ENCODE data around the gene TECPR2.

The TECPR2 gene

DNA sequence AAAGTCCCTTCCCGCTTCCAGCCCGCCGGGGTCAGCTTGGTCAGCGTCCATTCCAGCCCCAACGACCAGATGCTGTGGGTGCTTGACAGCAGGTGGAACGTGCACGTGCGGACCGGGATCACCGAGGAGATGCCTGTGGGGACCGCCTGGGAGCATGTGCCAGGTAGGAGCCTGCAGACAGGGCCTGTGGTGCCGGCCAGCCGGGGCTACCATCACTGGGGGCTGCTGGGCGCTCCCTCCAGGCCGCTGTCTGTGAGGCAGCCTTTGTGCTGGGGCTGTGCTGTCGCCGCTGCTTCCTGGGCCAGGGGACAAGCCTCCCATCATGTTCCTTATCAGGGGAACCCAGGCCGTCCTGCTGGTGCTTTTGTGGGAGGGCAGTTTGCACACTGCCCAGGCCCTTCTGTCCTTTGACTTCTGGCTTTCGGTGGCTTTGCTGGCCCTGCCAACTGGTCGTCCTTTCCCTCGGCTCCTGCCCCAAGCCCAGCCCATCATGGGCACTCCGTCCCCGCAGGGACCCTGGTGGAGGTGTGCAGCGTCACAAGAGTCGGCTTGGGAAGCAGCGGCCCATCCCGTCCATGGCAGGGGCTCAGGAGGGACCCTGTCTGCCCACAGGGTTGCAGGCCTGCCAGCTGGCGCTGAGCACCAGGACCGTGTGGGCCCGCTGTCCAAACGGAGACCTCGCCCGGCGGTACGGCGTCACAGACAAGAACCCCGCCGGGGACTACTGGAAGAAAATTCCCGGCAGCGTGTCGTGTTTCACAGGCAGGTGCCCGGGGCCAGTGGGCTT is 134.4 kb downstream of the TECPR2 start:
- Histone ChIP-seq H3K36me3 (ENCODE audit: control insufficient read depth, insufficient read depth, low read length) (peaks cover 10% of the 10 kb centered on the region), H3K9me3 (ENCODE audit: control insufficient read depth, insufficient read depth, low read depth, low read length) (no peaks in the 10 kb centered on the region), H3K9ac (ENCODE audit: low read length) (no peak overlapping the region), H3K4me3 (ENCODE audit: low read depth, low read length) (no peak overlapping the region), H3K27me3 (ENCODE audit: control insufficient read depth, insufficient read depth, low read length) (no peaks in the 10 kb centered on the region), H3K27ac (ENCODE audit: low read depth, low read length) (no peak overlapping the region), H3K4me1 (ENCODE audit: control insufficient read depth, insufficient read depth, low read length) (no peaks in the 10 kb centered on the region; the same call in 1 of the 2 replicates)

DNA sequence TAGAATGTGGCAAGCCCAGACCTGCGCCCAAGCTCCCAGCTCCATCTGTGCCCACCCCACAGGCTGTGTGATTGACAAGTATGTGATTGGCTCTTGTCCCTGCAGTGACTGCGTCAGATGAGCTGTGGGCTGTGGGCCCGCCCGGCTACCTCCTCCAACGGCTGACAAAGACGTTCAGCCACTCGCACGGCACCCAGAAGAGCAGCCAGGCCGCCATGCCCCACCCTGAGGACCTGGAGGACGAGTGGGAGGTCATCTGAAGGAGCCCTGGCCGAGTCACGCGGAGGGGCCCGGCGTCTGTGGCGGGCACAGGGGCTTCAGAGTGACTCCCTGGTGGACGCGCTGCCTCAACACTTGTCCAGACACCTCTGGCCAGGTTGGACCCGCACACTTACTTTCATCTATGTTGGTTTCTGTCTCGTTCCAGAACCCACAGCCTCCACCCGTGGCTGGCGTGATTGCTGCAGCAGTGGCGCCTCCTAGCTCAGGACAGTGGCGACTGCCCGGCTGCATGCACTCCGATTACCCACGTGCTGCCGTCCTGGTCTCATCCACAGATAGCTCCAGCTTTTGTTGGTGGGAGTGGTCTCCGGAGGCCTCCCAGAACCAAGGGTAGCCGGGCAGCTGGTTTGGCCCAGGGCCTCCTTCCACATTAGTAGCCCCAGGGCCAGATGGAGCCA is 135.4 kb downstream of the TECPR2 start:
- Histone ChIP-seq H3K27me3 (ENCODE audit: control insufficient read depth, insufficient read depth, low read length) (no peaks in the 10 kb centered on the region), H3K4me3 (ENCODE audit: low read depth, low read length) (no peak overlapping the region), H3K9me3 (ENCODE audit: control insufficient read depth, insufficient read depth, low read depth, low read length) (no peaks in the 10 kb centered on the region), H3K9ac (ENCODE audit: low read length) (no peak overlapping the region), H3K27ac (ENCODE audit: low read depth, low read length) (no peak overlapping the region), H3K4me1 (ENCODE audit: control insufficient read depth, insufficient read depth, low read length) (no peaks in the 10 kb centered on the region; the same call in 1 of the 2 replicates), H3K36me3 (ENCODE audit: control insufficient read depth, insufficient read depth, low read length) (peaks cover 10% of the 10 kb centered on the region)

DNA sequence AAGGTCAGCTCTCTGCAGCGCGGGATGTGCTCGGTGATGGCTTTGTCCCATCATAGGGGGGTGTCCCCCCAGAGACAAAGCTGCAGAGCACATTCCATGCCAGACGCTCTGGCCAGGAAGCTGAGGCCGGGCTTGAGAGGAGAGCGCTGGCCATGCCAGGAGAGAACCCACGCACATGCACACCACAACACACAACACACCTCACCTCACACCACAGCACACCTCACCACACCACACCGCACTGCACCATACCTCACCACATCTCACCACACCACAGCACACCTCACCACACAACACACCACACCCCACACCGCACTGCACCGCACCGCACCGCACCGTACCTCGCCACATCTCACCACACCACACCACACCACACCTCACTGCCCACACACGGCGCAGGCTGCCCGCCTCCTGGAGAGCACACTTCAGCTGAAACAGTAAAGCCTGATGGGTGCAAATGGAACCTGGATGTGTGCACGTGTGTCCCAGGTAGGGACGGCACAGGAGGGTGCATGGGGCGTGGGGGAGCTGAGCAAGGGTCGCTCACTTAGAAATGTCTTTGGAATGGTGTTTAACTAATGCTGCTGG is 136.0 kb downstream of the TECPR2 start:
- Histone ChIP-seq H3K36me3 (ENCODE audit: control insufficient read depth, insufficient read depth, low read length) (peaks cover 10% of the 10 kb centered on the region), H3K9me3 (ENCODE audit: control insufficient read depth, insufficient read depth, low read depth, low read length) (no peaks in the 10 kb centered on the region), H3K4me3 (ENCODE audit: low read depth, low read length) (no peak overlapping the region), H3K27me3 (ENCODE audit: control insufficient read depth, insufficient read depth, low read length) (no peaks in the 10 kb centered on the region), H3K4me1 (ENCODE audit: control insufficient read depth, insufficient read depth, low read length) (no peaks in the 10 kb centered on the region; the same call in 1 of the 2 replicates), H3K27ac (ENCODE audit: low read depth, low read length) (no peak overlapping the region), H3K9ac (ENCODE audit: low read length) (no peak overlapping the region)

DNA sequence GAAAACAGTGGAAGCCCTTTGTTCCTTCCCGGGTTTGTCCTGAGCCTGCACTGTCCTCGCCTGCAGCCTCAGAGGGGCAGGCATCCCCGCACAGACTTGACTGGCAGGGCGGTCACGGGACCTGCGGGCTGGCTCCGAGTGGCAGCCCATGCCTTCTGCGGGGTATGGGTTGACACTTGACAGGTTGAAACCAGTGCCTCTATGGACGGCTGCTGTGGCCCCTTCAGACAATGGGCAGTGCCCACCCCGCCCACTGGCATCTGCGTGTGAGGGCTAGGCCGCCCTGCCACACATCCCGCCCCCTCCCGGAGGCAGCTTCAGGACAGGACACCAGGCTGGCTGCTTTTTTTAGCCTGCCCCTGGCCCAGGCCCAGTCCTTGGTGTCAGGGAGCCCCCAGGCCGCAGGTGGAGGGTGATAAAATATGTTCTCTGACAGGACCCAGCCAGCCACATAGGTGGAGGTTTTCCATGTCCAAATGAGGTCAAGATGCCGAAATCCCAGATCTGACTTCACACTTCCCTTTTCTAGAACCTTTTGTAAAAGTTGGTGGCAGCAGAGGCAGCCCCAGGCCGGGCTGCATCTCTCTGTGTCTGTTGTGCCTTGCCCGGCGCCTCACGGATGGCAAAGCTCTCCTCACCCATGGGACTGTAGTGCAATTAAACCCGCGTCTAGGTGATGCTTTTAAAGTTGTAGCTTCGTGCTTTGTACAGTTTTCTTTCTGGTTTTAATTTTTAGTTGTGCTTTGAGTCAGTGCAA is 136.8 kb downstream of the TECPR2 start:
- Histone ChIP-seq H3K9ac (ENCODE audit: low read length) (no peak overlapping the region), H3K27me3 (ENCODE audit: control insufficient read depth, insufficient read depth, low read length) (no peaks in the 10 kb centered on the region), H3K4me1 (ENCODE audit: control insufficient read depth, insufficient read depth, low read length) (no peaks in the 10 kb centered on the region; the same call in 1 of the 2 replicates), H3K27ac (ENCODE audit: low read depth, low read length) (no peak overlapping the region), H3K9me3 (ENCODE audit: control insufficient read depth, insufficient read depth, low read depth, low read length) (no peaks in the 10 kb centered on the region), H3K36me3 (ENCODE audit: control insufficient read depth, insufficient read depth, low read length) (peaks cover 10% of the 10 kb centered on the region), H3K4me3 (ENCODE audit: low read depth, low read length) (no peak overlapping the region)

DNA sequence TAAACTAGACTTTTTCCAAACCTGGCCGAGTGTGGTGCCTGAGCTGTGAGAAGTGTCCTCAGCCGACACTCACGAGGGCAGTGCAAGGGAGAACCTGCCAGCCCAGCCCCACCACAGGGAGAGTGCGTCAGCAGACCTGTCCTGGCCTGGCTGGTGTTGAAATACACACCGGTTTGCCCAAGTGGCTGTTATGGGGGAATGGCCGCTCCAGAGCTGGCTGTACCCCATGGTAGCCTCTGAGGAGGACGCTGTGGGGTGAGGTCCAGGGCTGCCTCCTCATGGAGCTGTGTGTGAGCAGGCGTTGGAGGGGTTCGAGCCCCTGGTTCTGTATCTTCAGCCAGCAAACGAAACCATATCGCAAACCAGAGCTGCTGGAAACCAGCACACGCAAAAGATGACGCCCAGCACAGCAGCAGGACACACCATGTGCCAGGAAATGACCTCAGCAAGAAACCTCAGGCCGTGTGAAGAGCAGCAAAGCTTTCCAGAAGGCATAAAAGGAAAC is 137.5 kb downstream of the TECPR2 start:
- Histone ChIP-seq H3K4me1 (ENCODE audit: control insufficient read depth, insufficient read depth, low read length) (no peaks in the 10 kb centered on the region; the same call in 1 of the 2 replicates), H3K27ac (ENCODE audit: low read depth, low read length) (no peak overlapping the region), H3K4me3 (ENCODE audit: low read depth, low read length) (no peak overlapping the region), H3K27me3 (ENCODE audit: control insufficient read depth, insufficient read depth, low read length) (no peaks in the 10 kb centered on the region), H3K36me3 (ENCODE audit: control insufficient read depth, insufficient read depth, low read length) (peaks cover 10% of the 10 kb centered on the region), H3K9ac (ENCODE audit: low read length) (no peak overlapping the region), H3K9me3 (ENCODE audit: control insufficient read depth, insufficient read depth, low read depth, low read length) (no peaks in the 10 kb centered on the region)

DNA sequence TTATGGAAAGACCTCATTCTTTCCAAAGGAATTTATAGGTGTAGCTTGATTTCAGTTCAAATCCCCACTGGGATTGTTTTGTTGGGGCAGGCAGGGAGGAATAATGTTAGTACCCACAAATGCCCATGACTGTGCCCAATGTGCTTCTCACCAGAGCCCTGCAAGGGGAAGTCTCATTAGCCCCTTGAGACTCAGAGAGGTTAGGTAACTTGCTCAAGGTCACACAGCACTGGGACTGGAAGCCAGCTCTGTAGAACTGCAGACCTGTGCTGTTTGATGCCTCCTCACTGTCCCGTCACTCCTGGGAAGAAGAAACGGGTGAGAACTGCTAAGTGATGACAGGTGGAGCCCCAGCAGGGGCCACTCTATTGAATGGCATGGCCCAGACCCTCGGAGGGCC is 138.0 kb downstream of the TECPR2 start:
- Histone ChIP-seq H3K27me3 (ENCODE audit: control insufficient read depth, insufficient read depth, low read length) (no peaks in the 10 kb centered on the region), H3K9ac (ENCODE audit: low read length) (no peak overlapping the region), H3K27ac (ENCODE audit: low read depth, low read length) (no peak overlapping the region), H3K4me3 (ENCODE audit: low read depth, low read length) (no peak overlapping the region), H3K9me3 (ENCODE audit: control insufficient read depth, insufficient read depth, low read depth, low read length) (no peaks in the 10 kb centered on the region), H3K4me1 (ENCODE audit: control insufficient read depth, insufficient read depth, low read length) (no peaks in the 10 kb centered on the region; the same call in 1 of the 2 replicates), H3K36me3 (ENCODE audit: control insufficient read depth, insufficient read depth, low read length) (peaks cover 13% of the 10 kb centered on the region)

DNA sequence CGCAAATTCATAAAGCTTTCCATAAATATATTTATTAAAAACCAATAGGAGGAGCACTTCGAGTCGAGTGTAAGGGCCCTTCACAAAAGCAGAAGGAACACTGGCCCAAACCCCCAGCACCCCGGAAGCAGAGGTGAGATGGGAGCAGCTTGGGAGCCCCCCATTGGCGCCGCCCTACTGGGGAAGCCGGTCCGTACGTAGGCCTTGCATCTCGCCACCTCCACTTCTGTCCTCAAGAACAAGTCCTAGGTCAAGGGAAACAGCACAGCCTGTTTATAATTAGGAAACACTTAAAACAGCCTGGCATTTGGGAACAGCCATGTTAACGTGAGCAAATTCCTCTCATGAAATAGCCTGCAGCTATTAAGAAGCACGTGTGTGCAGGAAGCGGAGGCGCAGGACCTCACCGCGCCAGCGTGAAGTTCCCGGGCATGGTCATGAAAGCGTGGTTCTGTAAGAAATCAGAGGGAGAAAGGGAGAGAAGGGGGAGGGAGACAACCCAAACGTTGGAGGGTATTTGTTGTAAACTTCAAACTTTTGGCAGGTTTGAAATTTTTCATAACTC is 139.1 kb downstream of the TECPR2 start:
- peaks cover 24% of the 10 kb centered on the region for H3K36me3 ChIP-seq (ENCODE audit: control insufficient read depth, insufficient read depth, low read length)
- H3K27ac ChIP-seq (ENCODE audit: low read depth, low read length) = no peak overlapping the region
- no peaks in the 10 kb centered on the region for H3K9me3 ChIP-seq (ENCODE audit: control insufficient read depth, insufficient read depth, low read depth, low read length)
- H3K27me3 ChIP-seq (ENCODE audit: control insufficient read depth, insufficient read depth, low read length) = no peaks in the 10 kb centered on the region
- no peak overlapping the region for H3K9ac ChIP-seq (ENCODE audit: low read length)
- H3K4me3 ChIP-seq (ENCODE audit: low read depth, low read length) = no peak overlapping the region
- no peaks in the 10 kb centered on the region; the same call in 1 of the 2 replicates for H3K4me1 ChIP-seq (ENCODE audit: control insufficient read depth, insufficient read depth, low read length)

DNA sequence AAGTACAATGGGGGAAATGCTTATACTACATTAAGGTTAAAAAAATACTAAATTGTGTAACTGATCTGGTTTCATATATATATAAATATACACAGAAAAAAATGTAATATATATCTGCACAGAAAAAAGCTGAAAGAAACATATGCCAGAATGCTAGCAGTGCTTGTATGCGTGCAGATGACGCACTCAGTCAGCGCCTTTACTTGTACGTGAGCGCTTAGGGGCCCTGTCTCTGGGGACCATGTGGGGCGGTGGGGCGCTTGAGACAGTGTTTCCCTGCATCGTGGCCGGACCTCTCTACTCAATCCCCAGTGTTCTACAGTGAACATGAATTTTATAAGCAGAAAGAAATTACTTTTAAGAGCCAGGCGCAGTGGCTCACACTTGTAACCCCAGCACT is 139.8 kb downstream of the TECPR2 start:
- no peak overlapping the region for H3K4me3 ChIP-seq (ENCODE audit: low read depth, low read length)
- no peak overlapping the region for H3K9ac ChIP-seq (ENCODE audit: low read length)
- H3K27me3 ChIP-seq (ENCODE audit: control insufficient read depth, insufficient read depth, low read length) = no peaks in the 10 kb centered on the region
- H3K9me3 ChIP-seq (ENCODE audit: control insufficient read depth, insufficient read depth, low read depth, low read length) = no peaks in the 10 kb centered on the region
- no peak overlapping the region for H3K27ac ChIP-seq (ENCODE audit: low read depth, low read length)
- peaks cover 24% of the 10 kb centered on the region for H3K36me3 ChIP-seq (ENCODE audit: control insufficient read depth, insufficient read depth, low read length)
- no peaks in the 10 kb centered on the region; the same call in 1 of the 2 replicates for H3K4me1 ChIP-seq (ENCODE audit: control insufficient read depth, insufficient read depth, low read length)

DNA sequence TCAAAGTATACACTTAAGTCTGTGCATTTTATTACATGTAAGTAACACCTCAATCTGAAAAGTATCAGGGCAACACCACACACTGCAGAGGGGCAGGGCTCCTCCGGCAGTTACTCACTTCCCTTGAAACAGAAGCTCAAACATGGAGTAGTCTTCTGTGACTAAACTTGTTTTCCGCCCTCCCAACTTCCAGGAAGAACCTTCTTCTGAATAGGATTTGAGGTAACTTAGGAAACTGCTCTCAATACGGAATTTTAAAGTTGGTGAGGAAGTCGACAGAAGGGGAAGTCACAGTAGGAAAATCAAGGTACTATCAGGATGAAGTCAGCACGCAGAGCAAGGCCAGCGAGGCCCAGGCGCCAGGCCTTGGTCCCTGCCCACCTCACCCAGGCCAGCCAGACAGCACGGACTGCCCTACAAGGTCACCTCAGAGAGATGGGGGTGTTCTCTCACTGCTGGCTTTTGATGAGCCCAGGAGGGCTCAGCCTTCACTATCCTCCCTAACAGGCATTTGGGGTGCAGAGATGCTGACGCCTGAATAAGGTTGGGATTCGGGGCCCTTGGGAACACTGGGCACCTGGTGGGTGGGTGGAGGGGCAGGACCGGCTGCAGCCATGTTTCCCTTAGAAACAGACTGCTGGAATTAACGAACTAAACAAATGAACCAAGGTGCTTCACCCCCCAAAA is 141.0 kb downstream of the TECPR2 start:
- Histone ChIP-seq H3K9me3 (ENCODE audit: control insufficient read depth, insufficient read depth, low read depth, low read length) (no peaks in the 10 kb centered on the region), H3K27me3 (ENCODE audit: control insufficient read depth, insufficient read depth, low read length) (no peaks in the 10 kb centered on the region), H3K27ac (ENCODE audit: low read depth, low read length) (no peak overlapping the region), H3K4me3 (ENCODE audit: low read depth, low read length) (no peak overlapping the region), H3K36me3 (ENCODE audit: control insufficient read depth, insufficient read depth, low read length) (peaks cover 20% of the 10 kb centered on the region), H3K4me1 (ENCODE audit: control insufficient read depth, insufficient read depth, low read length) (peaks cover 6% of the 10 kb centered on the region; the same call in 1 of the 2 replicates), H3K9ac (ENCODE audit: low read length) (no peak overlapping the region)

Measured in HUES6 (cell line).